GM12878 (cell line): ENCODE results near the gene MLEC. TPM values are rescaled to one million over a fixed set of nuclear protein-coding genes. Genes with fewer than 3 reads are reported as not detected.

ENCODE experiments used
- ATAC-seq: fragments of 200-7000 bp; cut with Tn5 transposase; 3 replicates; pipeline ENCODE4 v1.9.1; 2020; ENCODE audit warnings: mild to moderate bottlenecking, moderate library complexity
- BruUV-seq: library from RNA; stranded (reverse); fragments of 400-500 nt; replicated peaks from 2 replicates; lab custom pipeline; 2021; lab: Mats Ljungman, UMichigan
- CTCF ChIA-PET: fragments of 300-600 bp; sonication (Branson Sonifier 250); formaldehyde crosslinking; extraction: SDS; loops from one replicate; lab custom pipeline; 2021; ENCODE audit warnings: inconsistent platforms; lab: Yijun Ruan, JAX
- POLR2A ChIA-PET: fragments of 350-600 bp; formaldehyde crosslinking; extraction: SDS; loops from one replicate; lab custom pipeline; 2021; ENCODE audit warnings: inconsistent platforms; lab: Charles Lee
- RAD21 ChIA-PET: fragments of 300-600 bp; sonication (Branson Sonifier 250); formaldehyde crosslinking; loops from one replicate; lab custom pipeline; 2023; ENCODE audit warnings: antibody characterized with exemption; ENCODE audit not compliant: unreplicated experiment; lab: Charles Lee
- SMC1A ChIA-PET: fragments of 300-600 bp; sonication (Branson Sonifier 250); formaldehyde crosslinking; loops from one replicate; lab custom pipeline; 2023; ENCODE audit not compliant: unreplicated experiment, uncharacterized antibody; lab: Charles Lee
- DNase-seq: peaks from one replicate; pipeline ENCODE4 v3.0.0-alpha.2; 2011; ENCODE audit warnings: low read depth, low spot score
- FAIRE-seq: peaks from 3 replicates; lab custom pipeline; 2011; peaks lifted over from hg19 to GRCh38; lab: Jason Lieb, UNC
- H2AFZ ChIP-seq: 2 replicates; pipeline ENCODE4 v1.6.0; 2011; ENCODE audit warnings: low read depth, low read length, control low read depth; ENCODE audit not compliant: control insufficient read depth
- H3K27ac ChIP-seq: 2 replicates; pipeline ENCODE4 v1.5.1; 2011; ENCODE audit warnings: control low read depth; ENCODE audit not compliant: control insufficient read depth, insufficient read depth
- H3K27me3 ChIP-seq, 2 experiments: replicated peaks in 1 of 2; 2 replicates each; pipeline versions ENCODE4 v1.6.0 to v1.6.1; 2011; ENCODE audit warnings: low read length in 1 of 2; ENCODE audit not compliant: control insufficient read depth in 2 of 2, insufficient read depth in 2 of 2
- H3K36me3 ChIP-seq, 2 experiments: 2 replicates each; pipeline ENCODE4 v1.5.1; 2011; ENCODE audit warnings: low read length in 1 of 2; ENCODE audit not compliant: control insufficient read depth in 2 of 2, insufficient read depth in 2 of 2
- H3K4me1 ChIP-seq: 2 replicates; pipeline ENCODE4 v1.6.1; 2011; ENCODE audit warnings: mild to moderate bottlenecking, low read length, moderate library complexity, mixed read lengths; ENCODE audit not compliant: control insufficient read depth, insufficient read depth
- H3K4me2 ChIP-seq: 2 replicates; pipeline ENCODE4 v1.6.0; 2011; ENCODE audit warnings: control low read depth; ENCODE audit not compliant: control insufficient read depth, insufficient read depth
- H3K4me3 ChIP-seq: fragments of 200-600 bp; sonication (generic); 2 replicates; pipeline ENCODE4 v1.5.1; 2016
- H3K79me2 ChIP-seq: 2 replicates; pipeline ENCODE4 v1.6.0; 2011; ENCODE audit warnings: low read length; ENCODE audit not compliant: control insufficient read depth, insufficient read depth
- H3K9ac ChIP-seq: 2 replicates; pipeline ENCODE4 v1.8.0; 2011; ENCODE audit warnings: low read length, control low read depth, mixed read lengths; ENCODE audit not compliant: control insufficient read depth, insufficient read depth
- H3K9me3 ChIP-seq: replicated peaks from 3 replicates; pipeline ENCODE4 v1.5.1; 2011; ENCODE audit warnings: mild to moderate bottlenecking, low read length; ENCODE audit not compliant: control insufficient read depth, insufficient read depth
- H4K20me1 ChIP-seq: 2 replicates; pipeline ENCODE4 v1.6.0; 2011; ENCODE audit not compliant: control insufficient read depth, insufficient read depth
- CBFB ChIP-seq: IDR thresholded peaks from 2 replicates; pipeline ENCODE4 v1.6.1; 2016; ENCODE audit warnings: antibody characterized with exemption, low read depth
- CEBPB ChIP-seq, 2 experiments: fragments of 150-350 bp in 1 of 2; IDR thresholded peaks; 2 replicates each; pipeline ENCODE4 v1.6.1; 2012 to 2014; ENCODE audit warnings: low read depth in 2 of 2, low read length in 2 of 2, borderline replicate concordance in 1 of 2, inconsistent platforms in 1 of 2
- CREB1 ChIP-seq: IDR thresholded peaks from 2 replicates; pipeline ENCODE4 v1.6.1; 2012; ENCODE audit warnings: low read depth, mild to moderate bottlenecking, inconsistent platforms
- GATAD2B ChIP-seq: fragments of 450-650 bp; conservative IDR thresholded peaks from 2 replicates; pipeline ENCODE4 v1.6.1; 2017; ENCODE audit warnings: low read depth, mild to moderate bottlenecking, moderate library complexity
- HDGF ChIP-seq: fragments of 450-650 bp; IDR thresholded peaks from 2 replicates; pipeline ENCODE4 v1.6.1; 2016; ENCODE audit warnings: antibody characterized with exemption
- JUNB ChIP-seq: IDR thresholded peaks from 2 replicates; pipeline ENCODE4 v1.6.1; 2016; ENCODE audit warnings: antibody characterized with exemption, mild to moderate bottlenecking
- MLLT1 ChIP-seq: fragments of 450-650 bp; IDR thresholded peaks from 2 replicates; pipeline ENCODE4 v1.6.1; 2016; ENCODE audit warnings: mild to moderate bottlenecking
- MTA2 ChIP-seq: fragments of 450-650 bp; IDR thresholded peaks from 2 replicates; pipeline ENCODE4 v1.6.1; 2016; ENCODE audit warnings: low read depth, mild to moderate bottlenecking, moderate library complexity
- MTA3 ChIP-seq: IDR thresholded peaks from 2 replicates; pipeline ENCODE4 v1.6.1; 2012; ENCODE audit warnings: low read length, inconsistent platforms, borderline replicate concordance
- PBX3 ChIP-seq: IDR thresholded peaks from 2 replicates; pipeline ENCODE4 v1.6.1; 2011; ENCODE audit warnings: mild to moderate bottlenecking, low read depth, low read length, moderate library complexity; ENCODE audit not compliant: insufficient replicate concordance
- REST ChIP-seq: IDR thresholded peaks from 2 replicates; pipeline ENCODE4 v1.6.1; 2012; ENCODE audit warnings: mild to moderate bottlenecking, low read depth, low read length
- SMAD5 ChIP-seq: IDR thresholded peaks from 2 replicates; pipeline ENCODE4 v1.6.1; 2016; ENCODE audit warnings: antibody characterized with exemption, low read depth
- ZNF592 ChIP-seq: fragments of 450-650 bp; IDR thresholded peaks from 2 replicates; pipeline ENCODE4 v1.6.1; 2017; ENCODE audit warnings: mild to moderate bottlenecking, moderate library complexity
- WGBS: methylation state at CpG from one replicate; pipeline ENCODE4 v1.1.6; 2016; ENCODE audit warnings: low lambda C conversion rate; ENCODE audit not compliant: insufficient replicate concordance, insufficient coverage; ENCODE audit errors: missing lambda C conversion rate; 5-methylcytosine and 5-hydroxymethylcytosine counted together
- in situ Hi-C: fragments of 300-500 bp; cut with MboI; formaldehyde crosslinking; loops from 9 replicates; pipeline ENCODE4 v1.14.3; 2018; ENCODE audit warnings: mixed read lengths
- intact Hi-C: fragments of 100-400 bp; cut with micrococcal nuclease; formaldehyde crosslinking; loops from one replicate; pipeline ENCODE4 v1.14.2; 2022; ENCODE audit not compliant: unreplicated experiment
- polyA plus RNA-seq, 11 experiments: library from polyadenylated mRNA; depleted of rRNA in 4 of 11; unstranded in 6 of 11; stranded (reverse) in 5 of 11; fragments of >200 nt; fragmentation: Nextera tagmentation in 4 of 11; fragmentation: Illumina TruSeq in 1 of 11; extraction: Ambion mirVana in 4 of 11; extraction: Trizol in 1 of 11; gene quantifications; 1 replicate in 1 of 11; 2 replicates in 10 of 11; pipeline versions ENCODE4 v1.2.1 to v1.2.3, GENCODE V29; 2011 to 2016; ENCODE audit warnings: inconsistent platforms in 2 of 11, missing spikeins in 2 of 11, low read depth in 1 of 11
- total RNA-seq, 4 experiments: library from RNA; depleted of rRNA in 3 of 4; stranded (reverse); fragments of >200 nt in 3 of 4; fragmentation: Illumina TruSeq in 1 of 4; extraction: Trizol in 1 of 4; gene quantifications; 2 replicates each; pipeline versions ENCODE4 v1.2.1 to v1.2.3, GENCODE V29; 2013 to 2021

Gene MLEC
- total and polyA plus RNA-seq, 10 of the 15 experiments (the other 5 are each of a cell fraction or from before 2014, with no cell fraction given): 26.7 to 172 (median 103) TPM

GRCh38 chr12:120684523-120684932, 2.4 kb upstream of the MLEC start:
- CTCF ChIA-PET: interaction anchor here (1.1 to 24.8 kb wide), 8 partner anchors 9 to 287 kb away, joined by 3 to 454 read pairs (median 5); partner anchors contain the start of genes CABP1 and POP5
- POLR2A ChIA-PET: interaction anchor here (0.6 to 7.4 kb wide), 7 partner anchors 9 to 215 kb away, joined by 3 to 57 read pairs (median 4); partner anchors contain the start of gene UNC119B
- H3K9me3 ChIP-seq: peaks cover 2% of the 10 kb centered on the region; the same call in 1 of the 3 replicates
- BruUV-seq: TSS peak; percentile 79
- RAD21 ChIA-PET: interaction anchor here (0.9 to 8.9 kb wide), 5 partner anchors 15 to 287 kb away, joined by 3 to 144 read pairs (median 8); no protein-coding TSS in a partner anchor
- DNase-seq: peak; percentile 85
- peak; percentile 42 for ATAC-seq
- H3K36me3 ChIP-seq: no peaks in the 10 kb centered on the region
- intact Hi-C loops (loop anchor here (2.0 kb wide), 1 partner anchor 14 kb away; no protein-coding TSS in a partner anchor), in situ Hi-C loops (no loop called here)
- no peak overlapping the region for H3K4me3 ChIP-seq
- no peaks in the 10 kb centered on the region for H4K20me1 ChIP-seq
- WGBS: 13% methylated on average over 8 of the region's 8 CpGs
- H3K27ac ChIP-seq: peak overlapping the region; percentile 96
- H2AFZ ChIP-seq: peak overlapping the region; percentile 47
- peak overlapping the region; percentile 52 for H3K9ac ChIP-seq
- SMC1A ChIA-PET: interaction anchor here (0.8 to 11.7 kb wide), 12 partner anchors 9 to 375 kb away, joined by 3 to 167 read pairs (median 5); partner anchors contain the start of gene ACADS
- FAIRE-seq: no peak
- peaks cover 26% of the 10 kb centered on the region for H3K79me2 ChIP-seq
- no peaks in the 10 kb centered on the region for H3K27me3 ChIP-seq
- peaks cover 26% of the 10 kb centered on the region for H3K4me1 ChIP-seq
- peak overlapping the region; percentile 55 for H3K4me2 ChIP-seq
- TF ChIP-seq GATAD2B (no peak; the same call in 1 of the 2 replicates), MTA2 (peak; percentile 51; the same call in 1 of the 2 replicates), JUNB (peak; percentile 55), ZNF592 (no peak), PBX3 (no peak), HDGF (0 out of 2 replicates have a peak, but pooled peaks have one; percentile 42), CEBPB (IDR thresholded peaks at IDR 0.05; ENCODE audit: borderline replicate concordance in 1 of 2, low read depth in 2 of 2, low read length in 2 of 2) (peak in 1 of 2 experiments; percentile 41; a peak in 1 of 4 replicates), MLLT1 (no peak), MTA3 (0 out of 2 replicates have a peak, but pooled peaks have one; percentile 88), CREB1 (peak; percentile 84), CBFB (0 out of 2 replicates have a peak, but pooled peaks have one; percentile 35), REST (no peak), SMAD5 (no peak)
